Tibial artery (tissue), 4 donors: ENCODE results near the gene SMARCD1.
A peak's percentile ranks its signal among the peaks of the same experiment; 100 is the strongest.
"Not testable (repeated sequence)": the region's sequence is repeated elsewhere in the genome, so short reads cannot be mapped to it uniquely, and the experiment has no call there.

Experiments
- DNase-seq, 2 donors: peaks; one replicate each; pipeline ENCODE4 v3.0.0-alpha.2; 2019
- H3K27ac ChIP-seq, 2 donors: fragments of 200-600 bp; sonication (generic) in 1 of 2; 1 replicate in 1 of 2; 2 replicates in 1 of 2; pipeline ENCODE4 v1.5.1; 2018 to 2019; ENCODE audit warnings: mild to moderate bottlenecking in 1 of 2
- H3K27me3 ChIP-seq, 2 donors: fragments of 200-600 bp; sonication (generic) in 1 of 2; one replicate each; pipeline versions ENCODE4 v1.5.1 to v1.6.0; 2016 to 2019
- H3K36me3 ChIP-seq, 3 donors: fragments of 200-600 bp; sonication (generic) in 2 of 3; one replicate each; pipeline ENCODE4 v1.5.1; 2016 to 2019; ENCODE audit warnings: mild to moderate bottlenecking in 2 of 3
- H3K4me1 ChIP-seq, 4 donors: fragments of 200-600 bp; sonication (generic) in 2 of 4; 1 replicate in 3 of 4; 2 replicates in 1 of 4; pipeline ENCODE4 v1.5.1; 2016 to 2019
- H3K4me3 ChIP-seq, 2 donors: fragments of 200-600 bp; sonication (generic) in 1 of 2; 1 replicate in 1 of 2; 2 replicates in 1 of 2; pipeline ENCODE4 v1.5.1; 2018 to 2019; ENCODE audit warnings: mild to moderate bottlenecking in 2 of 2
- H3K9me3 ChIP-seq, 3 donors: fragments of 200-600 bp; sonication (generic) in 1 of 3; one replicate each; pipeline ENCODE4 v1.5.1; 2016 to 2019
- intact Hi-C: fragments of 100-400 bp; cut with DNase I; formaldehyde crosslinking; loops from one replicate; pipeline ENCODE4 v1.15.0; 2023; ENCODE audit warnings: low total_unique reads
- TF ChIP-seq, protein P1 (sequence below), 2 experiments: fragments of 200-600 bp in 1 of 2; fragments of 450-650 bp in 1 of 2; IDR thresholded peaks; one replicate each; pipeline ENCODE4 v1.5.1; 2017 to 2019; ENCODE audit warnings: antibody characterized with exemption in 2 of 2, mild to moderate bottlenecking in 1 of 2, moderate library complexity in 1 of 2

SMARCD1 gene

DNA sequence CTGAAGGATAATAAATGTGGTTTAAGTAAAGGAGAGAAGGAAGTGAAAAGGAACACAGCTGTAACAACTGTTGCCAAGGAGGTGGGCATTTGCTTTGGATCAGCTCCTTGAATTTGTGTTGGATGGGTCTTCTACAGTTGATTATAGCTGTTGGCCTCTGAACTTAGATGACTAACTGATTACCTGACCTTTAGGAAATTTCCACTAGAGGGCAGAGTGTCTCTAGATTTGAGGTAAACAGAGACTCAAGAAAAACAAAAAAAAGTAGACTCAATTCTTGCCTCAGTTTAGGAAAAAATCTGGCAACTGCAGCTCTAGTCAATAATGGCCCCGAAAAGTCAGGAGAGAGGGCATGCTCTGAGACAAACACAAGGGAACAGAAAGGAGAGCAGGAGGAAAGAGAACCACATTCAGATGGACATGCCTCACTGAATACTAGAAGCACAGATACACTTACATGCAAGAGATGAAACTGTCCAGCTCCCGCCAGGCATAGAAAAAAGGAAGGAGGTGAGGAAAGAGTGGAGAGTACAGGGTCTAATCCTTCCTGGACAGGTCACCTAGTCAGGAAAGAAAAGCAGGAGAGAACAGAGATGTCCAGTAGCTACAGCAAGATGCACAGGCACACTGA, 47.5 kb downstream of the SMARCD1 start:
- intact Hi-C loops: no loop called here
- peaks cover 35 to 87% (median 55%) of the 10 kb centered on the region in 3 donors for H3K36me3 ChIP-seq
- H3K9me3 ChIP-seq: no peaks in the 10 kb centered on the region
- peaks cover 0 to 36% (median 3%) of the 10 kb centered on the region in 4 donors for H3K4me1 ChIP-seq
- peak overlapping the region in 1 of 2 donors; percentile 51 for H3K27ac ChIP-seq
- DNase-seq: no peak
- no peak overlapping the region for H3K4me3 ChIP-seq
- TF ChIP-seq, protein P1, sequence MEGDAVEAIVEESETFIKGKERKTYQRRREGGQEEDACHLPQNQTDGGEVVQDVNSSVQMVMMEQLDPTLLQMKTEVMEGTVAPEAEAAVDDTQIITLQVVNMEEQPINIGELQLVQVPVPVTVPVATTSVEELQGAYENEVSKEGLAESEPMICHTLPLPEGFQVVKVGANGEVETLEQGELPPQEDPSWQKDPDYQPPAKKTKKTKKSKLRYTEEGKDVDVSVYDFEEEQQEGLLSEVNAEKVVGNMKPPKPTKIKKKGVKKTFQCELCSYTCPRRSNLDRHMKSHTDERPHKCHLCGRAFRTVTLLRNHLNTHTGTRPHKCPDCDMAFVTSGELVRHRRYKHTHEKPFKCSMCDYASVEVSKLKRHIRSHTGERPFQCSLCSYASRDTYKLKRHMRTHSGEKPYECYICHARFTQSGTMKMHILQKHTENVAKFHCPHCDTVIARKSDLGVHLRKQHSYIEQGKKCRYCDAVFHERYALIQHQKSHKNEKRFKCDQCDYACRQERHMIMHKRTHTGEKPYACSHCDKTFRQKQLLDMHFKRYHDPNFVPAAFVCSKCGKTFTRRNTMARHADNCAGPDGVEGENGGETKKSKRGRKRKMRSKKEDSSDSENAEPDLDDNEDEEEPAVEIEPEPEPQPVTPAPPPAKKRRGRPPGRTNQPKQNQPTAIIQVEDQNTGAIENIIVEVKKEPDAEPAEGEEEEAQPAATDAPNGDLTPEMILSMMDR (IDR thresholded peaks at IDR 0.05): peak; percentile 32 to 55
- no peaks in the 10 kb centered on the region for H3K27me3 ChIP-seq

DNA sequence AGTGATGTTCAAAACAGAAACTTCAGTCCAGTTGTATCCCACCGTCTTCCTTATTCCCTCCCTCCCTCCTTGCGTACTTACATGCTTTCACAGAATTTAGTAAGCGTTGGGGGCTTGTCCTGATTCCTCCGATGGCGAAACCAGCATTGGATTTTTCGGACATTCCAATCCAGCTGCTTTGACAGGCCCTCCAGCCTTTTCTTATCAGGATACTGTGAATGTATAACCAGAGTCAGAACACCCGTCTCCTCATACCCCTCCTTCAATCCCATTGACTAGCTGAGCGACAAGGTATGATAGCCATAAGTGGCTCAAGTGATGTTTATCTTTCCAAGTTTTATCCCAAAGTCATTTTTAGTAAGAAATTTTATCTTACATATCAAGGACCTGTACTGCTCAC, 57.9 kb downstream of the SMARCD1 start:
- TF ChIP-seq, protein P1 (IDR thresholded peaks at IDR 0.05): no peak
- Histone ChIP-seq H3K27me3 (no peaks in the 10 kb centered on the region), H3K9me3 (no peaks in the 10 kb centered on the region), H3K4me1 (peaks cover 0 to 9% (median 4%) of the 10 kb centered on the region in 4 donors), H3K36me3 (peaks cover 15 to 41% (median 34%) of the 10 kb centered on the region in 3 donors), H3K4me3 (no peak overlapping the region), H3K27ac (no peak overlapping the region)
- intact Hi-C loops: no loop called here
- DNase-seq: no peak

DNA sequence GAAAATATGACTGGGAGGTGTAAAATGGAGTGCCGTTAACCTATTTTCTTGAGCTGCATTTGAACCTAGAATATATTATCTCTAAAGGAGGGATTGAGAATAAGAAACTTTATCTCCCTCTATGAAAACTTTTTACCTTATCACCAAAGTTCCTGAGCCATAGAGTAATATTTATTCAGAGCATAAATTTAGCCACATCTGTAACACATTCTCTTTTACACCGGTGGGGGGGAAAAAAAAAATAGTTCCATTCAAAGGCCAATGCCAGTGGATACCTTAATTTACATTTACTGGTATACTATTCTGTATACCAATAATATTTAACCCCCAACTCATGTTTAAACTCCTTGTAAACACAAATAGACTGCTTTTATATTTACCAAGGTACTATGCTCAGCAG, 60.3 kb downstream of the SMARCD1 start:
- no peak for DNase-seq
- Histone ChIP-seq H3K4me3 (no peak overlapping the region), H3K27me3 (no peaks in the 10 kb centered on the region), H3K9me3 (no peaks in the 10 kb centered on the region), H3K27ac (no peak overlapping the region), H3K36me3 (peaks cover 13 to 29% (median 16%) of the 10 kb centered on the region in 3 donors), H3K4me1 (peaks cover 0 to 14% (median 5%) of the 10 kb centered on the region in 4 donors)
- intact Hi-C loops: no loop called here
- TF ChIP-seq, protein P1 (IDR thresholded peaks at IDR 0.05): no peak

DNA sequence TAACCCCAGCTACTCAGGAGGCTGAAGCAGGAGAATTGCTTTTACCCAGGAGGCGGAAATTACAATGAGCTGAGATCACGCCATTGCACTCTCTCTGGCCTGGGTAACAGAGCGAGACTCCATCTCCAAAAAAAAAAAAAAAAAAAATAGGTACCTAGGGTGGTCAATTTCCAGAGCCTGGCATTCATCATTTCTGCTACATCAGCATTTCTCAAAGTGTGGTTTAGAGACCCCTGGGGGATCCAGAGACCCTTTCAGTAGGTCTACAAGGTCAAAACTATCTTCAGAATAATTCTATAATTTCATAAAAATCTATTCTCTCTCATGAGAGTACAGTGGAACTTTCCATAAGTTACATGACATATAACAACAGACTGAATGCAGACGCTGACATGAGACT, 62.1 kb downstream of the SMARCD1 start:
- TF ChIP-seq, protein P1 (IDR thresholded peaks at IDR 0.05): no peak
- no peaks in the 10 kb centered on the region for H3K27me3 ChIP-seq
- H3K36me3 ChIP-seq: peaks cover 0 to 14% (median 7%) of the 10 kb centered on the region in 3 donors
- DNase-seq: no peak
- H3K4me1 ChIP-seq: peaks cover 0 to 14% (median 5%) of the 10 kb centered on the region in 4 donors
- H3K4me3 ChIP-seq: no peak overlapping the region
- intact Hi-C loops: no loop called here
- no peak overlapping the region for H3K27ac ChIP-seq
- H3K9me3 ChIP-seq: no peaks in the 10 kb centered on the region

DNA sequence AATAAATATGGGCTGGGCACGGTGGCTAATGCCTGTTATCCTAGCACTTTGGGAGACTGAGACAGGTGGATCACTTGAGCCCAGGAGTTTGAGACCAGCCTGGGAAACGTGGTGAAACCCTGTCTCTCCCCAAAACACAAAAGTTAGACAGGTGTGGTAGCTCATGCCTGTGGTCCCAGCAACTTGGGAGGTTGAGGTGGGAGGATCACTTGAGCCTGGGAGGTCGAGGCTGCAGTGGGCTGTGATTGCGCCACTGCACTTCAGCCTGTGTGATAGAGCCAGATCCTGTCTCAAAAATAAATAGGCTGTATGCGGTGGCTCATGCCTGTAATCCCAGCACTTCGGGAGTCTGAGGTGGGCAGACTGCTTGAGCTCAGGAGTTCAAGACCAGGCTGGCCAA, 62.9 kb downstream of the SMARCD1 start:
- H3K36me3 ChIP-seq, DNase-seq, H3K27ac ChIP-seq, H3K4me3 ChIP-seq, intact Hi-C loops, H3K27me3 ChIP-seq, H3K9me3 ChIP-seq: not testable (repeated sequence)
- H3K4me1 ChIP-seq: peaks cover 0 to 14% (median 5%) of the 10 kb centered on the region in 4 donors

DNA sequence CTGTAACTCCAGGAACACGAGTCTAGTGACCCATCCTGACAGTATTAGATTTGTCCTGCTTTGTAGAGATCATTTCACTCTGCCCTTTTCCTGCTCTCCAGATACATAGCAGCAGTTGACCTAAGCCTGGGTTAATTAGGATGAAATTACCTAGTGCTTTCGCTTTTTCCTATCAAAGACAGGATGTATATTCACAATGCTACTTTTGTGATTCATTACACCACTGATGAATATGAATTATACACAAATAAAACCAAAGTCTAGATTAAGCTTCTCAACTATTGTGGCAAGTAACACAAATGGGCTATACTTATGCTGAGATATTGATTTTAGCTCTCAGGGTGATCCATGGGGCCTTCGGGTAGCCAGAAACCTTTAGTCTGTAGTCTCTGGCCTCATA, 64.2 kb downstream of the SMARCD1 start:
- no peak for DNase-seq
- no peaks in the 10 kb centered on the region for H3K9me3 ChIP-seq
- no peak overlapping the region for H3K4me3 ChIP-seq
- H3K27ac ChIP-seq: no peak overlapping the region
- TF ChIP-seq, protein P1 (IDR thresholded peaks at IDR 0.05): no peak
- H3K27me3 ChIP-seq: no peaks in the 10 kb centered on the region
- H3K4me1 ChIP-seq: peaks cover 0 to 14% (median 5%) of the 10 kb centered on the region in 4 donors
- intact Hi-C loops: no loop called here
- H3K36me3 ChIP-seq: peaks cover 3 to 5% (median 4%) of the 10 kb centered on the region in 3 donors
